Measurements from ENCODE around the gene BCO1.
"Not testable (repeated sequence)": the region's sequence is repeated elsewhere in the genome, so short reads cannot be mapped to it uniquely, and the experiment has no call there.

Gene BCO1

GRCh38 chr16:81238296-81239011, at the start of gene BCO1:
BCO1 (plus strand) TSS chr16:81238689; CDS start chr16:81238909, 220 bp downstream.
- peak; percentile 41 for DNase-seq (ENCODE audit: low spot score)

GRCh38 chr16:81189100-81189664, 49.3 kb upstream of the BCO1 start:
- no peak for DNase-seq (ENCODE audit: low spot score)

- peak; percentile 56 for DNase-seq (ENCODE audit: low spot score)
Observed at GRCh38 chr16:81190667-81191066, 47.8 kb upstream of the BCO1 start.

GRCh38 chr16:81195885-81196534, 42.5 kb upstream of the BCO1 start:
- DNase-seq (ENCODE audit: low spot score): no peak

- peak; percentile 11 for DNase-seq (ENCODE audit: low spot score)
Observed at GRCh38 chr16:81198635-81199034, 39.9 kb upstream of the BCO1 start.

GRCh38 chr16:81201267-81201666, 37.2 kb upstream of the BCO1 start:
- DNase-seq (ENCODE audit: low spot score): no peak

- peak; percentile 23 for DNase-seq (ENCODE audit: low spot score)
Observed at GRCh38 chr16:81204798-81205680, 33.5 kb upstream of the BCO1 start.

- DNase-seq (ENCODE audit: low spot score): no peak
Observed at GRCh38 chr16:81207076-81207475, 31.4 kb upstream of the BCO1 start.

- no peak for DNase-seq (ENCODE audit: low spot score)
Observed at GRCh38 chr16:81210807-81211206, 27.7 kb upstream of the BCO1 start.

- DNase-seq (ENCODE audit: low spot score): no peak
Observed at GRCh38 chr16:81212830-81213465, 25.5 kb upstream of the BCO1 start.

- no peak for DNase-seq (ENCODE audit: low spot score)
Observed at GRCh38 chr16:81214745-81215166, 23.7 kb upstream of the BCO1 start.

GRCh38 chr16:81216114-81216513, 22.4 kb upstream of the BCO1 start:
- DNase-seq (ENCODE audit: low spot score): no peak

- DNase-seq (ENCODE audit: low spot score): no peak
Observed at GRCh38 chr16:81216706-81217105, 21.8 kb upstream of the BCO1 start.

- DNase-seq (ENCODE audit: low spot score): no peak
Observed at GRCh38 chr16:81219151-81219550, 19.3 kb upstream of the BCO1 start.

- DNase-seq (ENCODE audit: low spot score): no peak
Observed at GRCh38 chr16:81220349-81220748, 18.1 kb upstream of the BCO1 start.

- DNase-seq (ENCODE audit: low spot score): no peak
Observed at GRCh38 chr16:81221731-81222130, 16.8 kb upstream of the BCO1 start.

- DNase-seq (ENCODE audit: low spot score): no peak
Observed at GRCh38 chr16:81224824-81225223, 13.7 kb upstream of the BCO1 start.

- not testable (repeated sequence) for DNase-seq (ENCODE audit: low spot score)
Observed at GRCh38 chr16:81225697-81226096, 12.8 kb upstream of the BCO1 start.

GRCh38 chr16:81227785-81228184, 10.7 kb upstream of the BCO1 start:
- no peak for DNase-seq (ENCODE audit: low spot score)

- no peak for DNase-seq (ENCODE audit: low spot score)
Observed at GRCh38 chr16:81229811-81230210, 8.7 kb upstream of the BCO1 start.

- DNase-seq (ENCODE audit: low spot score): no peak
Observed at GRCh38 chr16:81231014-81231413, 7.5 kb upstream of the BCO1 start.
